Measurements from ENCODE around the gene DNAH9.

The DNAH9 gene

GRCh38 chr17:11608396-11608795 lies 10.1 kb downstream of the DNAH9 start:
- DNase-seq (ENCODE audit: low read depth in 3 of 3, low spot score in 1 of 3) = no peak

DNA sequence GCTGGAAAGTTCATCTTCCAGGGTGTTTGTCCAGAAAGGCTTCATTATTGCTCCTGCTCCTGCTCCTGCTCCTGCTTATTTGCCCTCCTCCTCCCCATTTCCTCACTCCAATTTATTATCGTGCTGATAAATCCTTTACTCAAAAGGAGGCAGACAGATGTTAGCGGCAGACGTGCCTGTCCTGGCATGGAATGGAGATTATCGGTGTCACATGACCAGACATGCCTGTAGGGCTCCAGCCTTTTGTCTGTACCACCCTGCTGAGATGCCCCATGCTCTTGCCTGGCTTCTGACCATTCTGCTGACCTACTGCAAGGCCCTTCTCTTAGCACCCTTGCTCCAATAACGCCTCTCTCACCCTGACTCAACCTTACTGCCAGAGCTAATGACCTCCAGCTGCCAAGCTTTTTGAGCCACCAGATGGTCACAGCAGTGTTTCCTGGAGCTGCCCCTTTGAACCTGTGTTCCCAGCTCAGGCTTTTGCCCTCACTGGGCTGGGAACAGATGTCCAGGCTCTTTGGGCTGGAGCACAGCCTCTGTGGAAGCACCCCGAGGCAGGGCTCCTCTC lies 12.8 kb downstream of the DNAH9 start:
- DNase-seq (ENCODE audit: low read depth in 3 of 3, low spot score in 1 of 3) = no peak

- no peak for DNase-seq (ENCODE audit: low read depth in 3 of 3, low spot score in 1 of 3)
Observed at GRCh38 chr17:11612956-11613355, 14.7 kb downstream of the DNAH9 start.

DNA sequence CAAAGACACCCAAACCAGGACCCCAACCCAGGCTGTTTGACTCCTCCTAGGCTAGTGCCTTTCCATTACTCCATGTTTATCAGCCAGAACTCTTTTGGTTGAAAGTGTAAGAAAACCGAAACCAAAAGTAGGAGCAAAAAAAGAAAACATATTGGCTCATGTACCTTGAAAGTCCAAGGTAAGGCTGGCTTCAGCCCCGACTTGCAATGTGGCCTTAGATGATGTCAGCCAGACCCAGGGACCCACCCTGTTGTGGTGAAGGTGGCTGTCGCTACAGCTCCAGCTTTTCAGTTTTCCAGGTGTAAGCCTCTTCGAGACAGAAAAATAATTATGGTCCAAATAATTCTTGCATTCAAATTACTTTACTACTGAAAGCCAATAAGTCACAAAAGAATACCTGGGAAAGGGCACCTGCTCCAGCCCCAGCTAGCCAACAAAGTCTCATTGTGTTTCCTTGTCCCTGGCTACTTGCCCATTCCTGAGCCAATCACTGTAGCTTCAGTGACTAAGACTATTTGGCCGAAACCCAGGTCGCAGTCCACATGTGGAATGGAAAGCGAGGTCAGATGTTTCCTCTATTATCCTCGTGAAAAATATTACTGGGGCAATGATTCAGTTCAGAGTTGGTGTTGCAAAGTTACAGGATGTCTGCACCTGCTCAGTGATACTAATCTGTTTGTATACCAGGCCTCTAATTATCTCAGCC lies 20.7 kb downstream of the DNAH9 start:
- no peak for DNase-seq (ENCODE audit: low read depth in 3 of 3, low spot score in 1 of 3)

DNA sequence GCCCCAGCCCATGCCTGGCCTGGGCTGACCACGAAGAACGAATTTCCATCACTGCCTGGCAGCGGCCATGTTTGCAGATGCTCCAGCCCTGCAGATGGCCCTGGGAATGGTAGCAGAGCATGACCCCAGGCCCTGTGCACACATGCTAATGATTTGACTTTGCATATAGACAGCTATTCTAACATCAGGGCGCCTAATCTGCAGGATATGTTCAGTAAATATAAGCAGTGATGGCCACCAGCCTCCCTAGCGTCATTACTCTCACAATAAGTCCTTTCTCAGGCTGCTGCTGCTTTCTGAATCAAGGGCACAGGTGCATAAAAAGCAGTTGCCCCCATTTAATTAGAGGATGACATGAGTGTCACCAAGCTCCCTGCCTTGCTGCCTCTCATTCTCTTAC lies 24.2 kb downstream of the DNAH9 start:
- DNase-seq (ENCODE audit: low read depth in 3 of 3, low spot score in 1 of 3) = no peak

GRCh38 chr17:11624976-11625375 lies 26.7 kb downstream of the DNAH9 start:
- DNase-seq (ENCODE audit: low read depth in 3 of 3, low spot score in 1 of 3) = no peak

DNA sequence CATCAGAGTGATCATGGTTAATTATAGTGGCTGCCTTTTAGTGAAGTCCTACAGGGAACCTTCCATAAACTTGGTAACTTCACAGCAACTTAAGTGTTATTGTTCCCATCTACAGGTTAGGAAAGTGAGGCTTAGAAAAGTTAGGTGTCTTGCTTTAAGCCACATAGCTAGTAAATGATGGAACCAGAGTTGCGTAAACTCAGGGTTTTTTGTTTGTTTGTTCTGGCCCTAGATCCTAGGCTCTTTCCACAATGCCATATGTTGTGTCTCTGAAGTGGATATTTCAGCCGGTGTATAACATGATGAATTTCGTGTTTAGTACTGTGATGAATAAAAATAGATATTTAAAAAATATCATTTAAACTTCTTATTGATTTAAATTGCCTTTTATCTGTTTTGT lies 27.6 kb downstream of the DNAH9 start:
- DNase-seq (ENCODE audit: low read depth in 3 of 3, low spot score in 1 of 3) = no peak

- DNase-seq (ENCODE audit: low read depth in 3 of 3, low spot score in 1 of 3) = no peak
Observed at GRCh38 chr17:11627301-11627940, 29.2 kb downstream of the DNAH9 start.

GRCh38 chr17:11628374-11628773 lies 30.1 kb downstream of the DNAH9 start:
- DNase-seq (ENCODE audit: low read depth in 3 of 3, low spot score in 1 of 3) = no peak

DNA sequence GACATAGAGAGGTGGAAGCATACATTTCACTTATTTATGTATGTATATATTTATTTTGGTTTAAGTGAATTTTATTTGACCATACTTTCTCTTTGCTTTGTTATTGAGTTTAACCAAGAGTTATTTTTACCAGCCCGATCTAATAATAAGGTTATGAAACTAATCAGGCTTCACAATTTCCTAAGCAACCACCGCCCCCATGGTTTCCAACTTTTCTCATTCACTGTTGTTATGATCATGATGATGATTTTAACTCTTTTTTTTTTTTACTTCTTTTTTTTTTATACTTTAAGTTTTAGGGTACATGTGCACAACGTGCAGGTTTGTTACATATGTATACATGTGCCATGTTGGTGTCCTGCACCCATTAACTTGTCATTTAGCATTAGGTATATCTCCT lies 30.6 kb downstream of the DNAH9 start:
- DNase-seq (ENCODE audit: low read depth in 3 of 3, low spot score in 1 of 3) = no peak

GRCh38 chr17:11636771-11637170 lies 38.5 kb downstream of the DNAH9 start:
- DNase-seq (ENCODE audit: low read depth in 3 of 3, low spot score in 1 of 3) = no peak

GRCh38 chr17:11637796-11638195 lies 39.5 kb downstream of the DNAH9 start:
- no peak for DNase-seq (ENCODE audit: low read depth in 3 of 3, low spot score in 1 of 3)

GRCh38 chr17:11638700-11639265 lies 40.5 kb downstream of the DNAH9 start:
- DNase-seq (ENCODE audit: low read depth in 3 of 3, low spot score in 1 of 3) = no peak

DNA sequence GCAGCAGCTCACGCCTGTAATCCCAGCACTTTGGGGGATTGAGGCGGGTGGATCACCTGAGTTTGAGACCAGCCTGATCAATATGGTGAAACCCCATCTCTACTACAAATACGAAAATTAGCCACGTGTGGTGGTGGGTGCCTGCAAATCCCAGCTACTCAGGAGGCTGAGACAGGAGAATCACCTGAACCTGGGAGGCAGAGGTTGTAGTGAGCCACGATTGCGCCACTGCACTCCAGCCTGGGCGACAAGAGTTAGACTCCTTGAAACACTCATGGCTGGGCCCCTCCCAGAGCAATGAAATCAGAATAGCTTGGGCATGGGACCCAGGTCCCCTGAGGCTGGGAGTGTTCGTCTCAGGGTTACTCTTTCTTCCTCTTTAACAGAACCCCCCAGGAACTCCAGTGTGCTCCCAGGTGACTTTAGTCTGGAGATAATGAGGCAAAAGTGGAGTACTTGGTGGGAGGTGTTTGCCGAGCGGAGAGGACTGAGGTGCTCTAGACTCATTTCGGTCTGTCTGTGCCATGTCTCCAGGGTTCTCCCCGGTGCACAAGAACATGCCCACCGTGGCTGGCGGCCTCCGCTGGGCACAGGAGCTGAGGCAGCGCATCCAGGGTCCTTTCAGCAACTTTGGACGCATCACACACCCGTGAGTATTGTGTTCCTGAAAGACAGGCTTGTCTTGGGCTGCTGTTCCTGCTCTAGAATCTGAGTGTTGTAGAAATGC lies 41.6 kb downstream of the DNAH9 start:
- no peak for DNase-seq (ENCODE audit: low read depth in 3 of 3, low spot score in 1 of 3)

GRCh38 chr17:11640463-11640814 lies 42.2 kb downstream of the DNAH9 start:
- no peak for DNase-seq (ENCODE audit: low read depth in 3 of 3, low spot score in 1 of 3)

GRCh38 chr17:11641521-11642275 lies 43.4 kb downstream of the DNAH9 start:
- DNase-seq (ENCODE audit: low read depth in 3 of 3, low spot score in 1 of 3) = no peak

DNA sequence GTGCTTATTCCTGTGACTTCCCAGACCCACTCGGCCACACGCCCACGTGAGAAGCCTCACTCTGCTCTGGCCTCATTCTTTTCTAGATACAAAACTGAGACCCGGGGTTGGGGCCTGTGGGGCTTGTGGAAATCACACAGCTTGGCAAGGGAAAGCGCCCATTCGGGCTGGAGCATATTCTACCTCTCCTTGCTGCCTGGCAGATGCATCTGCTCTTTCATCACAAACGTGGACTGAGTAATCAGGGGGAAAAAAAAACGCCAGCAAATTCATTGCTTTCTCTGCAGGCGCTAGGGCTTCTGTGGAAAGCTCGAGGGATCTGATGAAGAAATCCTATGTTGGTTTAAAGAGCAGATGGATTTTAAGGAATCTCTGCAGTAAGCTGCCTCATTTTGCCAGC lies 44.4 kb downstream of the DNAH9 start:
- DNase-seq (ENCODE audit: low read depth in 3 of 3, low spot score in 1 of 3) = no peak

DNA sequence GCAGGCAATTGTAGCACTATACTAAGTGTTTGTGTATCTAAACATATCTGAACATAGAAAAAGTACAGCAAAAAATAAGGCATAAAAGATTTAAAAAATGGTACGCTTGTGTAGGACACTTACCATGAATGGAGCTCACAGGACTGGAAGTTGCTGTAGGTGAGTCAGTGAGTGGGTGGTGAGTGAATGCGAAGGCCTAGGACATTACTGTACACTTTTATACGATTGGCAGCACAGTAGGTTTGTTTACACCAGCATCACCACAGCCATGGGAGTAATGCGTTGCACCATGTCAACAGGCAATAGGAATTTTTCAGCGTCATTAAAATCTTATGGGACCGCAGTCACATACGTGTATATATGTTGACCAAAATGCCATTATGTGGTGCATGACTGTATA lies 45.6 kb downstream of the DNAH9 start:
- DNase-seq (ENCODE audit: low read depth in 3 of 3, low spot score in 1 of 3) = no peak

DNA sequence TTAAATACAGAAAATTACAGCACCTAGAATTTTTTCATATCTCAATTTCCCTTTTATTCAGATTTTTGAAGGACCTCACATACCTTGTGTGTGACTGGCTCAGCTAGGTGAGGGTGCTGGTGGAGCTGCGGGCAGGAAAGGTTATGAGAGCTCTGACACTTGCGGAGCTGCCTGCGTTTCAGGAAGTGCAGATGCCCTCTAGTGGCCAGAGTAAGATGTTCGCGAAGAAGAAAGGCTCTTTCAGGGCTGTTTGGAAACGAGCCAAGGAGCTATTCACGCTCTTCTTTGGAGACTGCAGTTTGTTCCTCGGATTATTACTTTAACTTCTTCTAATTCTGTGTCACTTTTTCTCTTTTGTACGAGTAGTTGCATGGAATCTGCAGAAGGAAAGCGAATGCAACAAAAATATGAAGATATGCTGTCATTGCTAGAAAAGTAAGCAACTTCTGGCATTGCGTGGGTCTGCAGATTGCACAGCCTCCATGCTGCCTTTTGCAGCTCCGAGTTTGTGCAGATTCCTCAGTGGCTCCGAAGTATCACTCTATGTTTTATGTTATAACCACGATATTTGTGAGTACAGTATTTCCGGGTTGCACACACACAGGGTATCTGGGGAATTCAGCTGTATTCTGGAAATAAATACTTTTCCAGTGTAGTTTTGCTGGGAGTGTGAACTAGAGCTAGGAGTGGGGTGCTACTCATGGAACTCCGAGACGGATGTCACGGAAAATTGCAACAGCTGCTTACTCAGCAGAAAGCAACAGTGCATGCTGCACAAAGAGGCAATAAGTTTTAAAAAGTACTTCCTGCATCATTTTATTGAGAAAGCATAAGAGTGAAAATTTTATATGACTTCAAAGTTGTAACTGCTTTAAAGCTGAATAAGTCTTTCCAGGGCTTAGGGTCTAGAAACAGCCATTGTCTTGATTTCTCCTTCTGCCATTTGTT lies 46.3 kb downstream of the DNAH9 start:
- DNase-seq (ENCODE audit: low read depth in 3 of 3, low spot score in 1 of 3) = no peak

- DNase-seq (ENCODE audit: low read depth in 3 of 3, low spot score in 1 of 3) = no peak
Observed at GRCh38 chr17:11645426-11645825, 47.2 kb downstream of the DNAH9 start.
